Measurements from ENCODE around the gene P2RY2.

The P2RY2 gene

GRCh38 chr11:73243093-73243485 lies 25.0 kb downstream of the P2RY2 start:
- Histone ChIP-seq H3K9ac (ENCODE audit: low read length) (peak overlapping the region; percentile 59), H3K4me2 (ENCODE audit: low read length) (peak overlapping the region; percentile 80), H3K27ac (ENCODE audit: low read length) (no peak overlapping the region)

DNA sequence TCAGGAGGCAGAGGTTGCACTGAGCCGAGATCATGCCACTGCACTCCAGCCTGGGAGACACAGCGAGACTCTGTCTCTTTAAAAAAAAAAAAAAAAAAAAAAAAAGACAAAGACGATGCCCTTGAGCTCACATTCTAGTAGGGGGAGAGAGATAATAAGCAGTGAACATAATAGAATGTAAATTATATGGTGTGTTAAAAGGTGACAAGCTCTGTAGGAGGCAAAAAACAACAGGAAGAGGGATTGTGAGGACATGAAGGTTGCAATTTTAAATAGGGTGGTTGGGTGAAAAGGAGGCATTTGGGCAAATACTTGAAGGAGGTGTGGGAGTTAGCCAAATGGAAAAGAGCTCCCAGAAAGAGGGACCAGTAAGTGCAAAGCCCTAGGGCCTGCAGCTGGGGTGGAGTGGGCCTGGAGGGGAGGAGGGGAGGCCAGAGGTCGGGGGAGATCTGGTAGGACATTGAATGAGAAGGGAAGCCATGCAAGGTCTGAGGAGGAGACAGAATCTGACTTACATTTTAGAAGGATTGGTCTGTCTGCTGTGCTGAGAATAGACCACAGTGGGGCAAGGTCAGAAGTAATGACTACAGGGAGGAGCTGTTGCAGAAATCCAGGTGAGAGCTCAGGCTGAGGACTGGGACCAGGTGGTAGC lies 26.6 kb downstream of the P2RY2 start:
- no peak overlapping the region for H3K4me3 ChIP-seq (ENCODE audit: low read length)
- H3K27me3 ChIP-seq (ENCODE audit: low read depth, low read length), result 0 out of 2 replicates have a peak, but pooled peaks cover 7% of the 10 kb centered on the region
- no peak overlapping the region for H3K27ac ChIP-seq (ENCODE audit: low read length)
- peaks cover 24% of the 10 kb centered on the region for H3K4me1 ChIP-seq (ENCODE audit: low read length)
- no peaks in the 10 kb centered on the region for H4K20me1 ChIP-seq (ENCODE audit: insufficient read depth, low read length)
- no peaks in the 10 kb centered on the region for H3K79me2 ChIP-seq (ENCODE audit: low read length)
- H3K9ac ChIP-seq (ENCODE audit: low read length), result no peak overlapping the region
- TF ChIP-seq EZH2phosphoT487 (IDR thresholded peaks at IDR 0.05; ENCODE audit: low read depth), result no peak
- TF ChIP-seq CTCF (IDR thresholded peaks at IDR 0.05; ENCODE audit: low read depth, low read length), result no peak
- no peak overlapping the region for H3K4me2 ChIP-seq (ENCODE audit: low read length)
- H2AFZ ChIP-seq (ENCODE audit: low read depth, low read length), result no peak overlapping the region
- no peaks in the 10 kb centered on the region for H3K36me3 ChIP-seq (replicated peaks; ENCODE audit: low read depth, low read length)
- H3K9me3 ChIP-seq (ENCODE audit: insufficient read depth, low read length), result no peaks in the 10 kb centered on the region

More at GRCh38 chr11:73243093-73243485, 25.0 kb downstream of the P2RY2 start:
- Histone ChIP-seq H3K4me1 (ENCODE audit: low read length) (peaks cover 18% of the 10 kb centered on the region), H3K79me2 (ENCODE audit: low read length) (no peaks in the 10 kb centered on the region), H3K4me3 (ENCODE audit: low read length) (peak overlapping the region; percentile 70), H3K36me3 (replicated peaks; ENCODE audit: low read depth, low read length) (no peaks in the 10 kb centered on the region), H3K9me3 (ENCODE audit: insufficient read depth, low read length) (no peaks in the 10 kb centered on the region), H4K20me1 (ENCODE audit: insufficient read depth, low read length) (no peaks in the 10 kb centered on the region), H2AFZ (ENCODE audit: low read depth, low read length) (peak overlapping the region; percentile 86), H3K27me3 (ENCODE audit: low read depth, low read length) (0 out of 2 replicates have a peak, but pooled peaks cover 7% of the 10 kb centered on the region)
- TF ChIP-seq CTCF (IDR thresholded peaks at IDR 0.05; ENCODE audit: low read depth, low read length) (no peak), EZH2phosphoT487 (IDR thresholded peaks at IDR 0.05; ENCODE audit: low read depth) (no peak)

DNA sequence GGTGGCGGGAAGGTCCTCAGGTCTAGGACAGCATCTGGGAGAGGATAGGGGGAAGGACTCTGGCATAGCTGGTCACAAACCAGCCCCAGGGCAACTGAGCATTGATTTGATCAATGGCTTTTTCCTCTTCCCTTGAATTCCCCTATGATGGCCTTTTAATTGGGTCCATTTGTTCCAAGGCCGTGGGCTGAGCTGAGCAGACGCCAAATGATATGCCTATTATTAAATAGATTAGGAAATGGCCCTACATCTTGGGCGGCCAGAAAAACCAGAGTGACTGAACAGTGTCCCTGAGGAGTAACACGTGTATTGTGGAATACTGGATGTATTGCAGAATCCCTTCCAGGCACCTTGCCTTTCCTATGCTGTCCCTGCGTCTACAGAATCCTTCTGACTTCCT lies 27.4 kb downstream of the P2RY2 start:
- H3K27me3 ChIP-seq (ENCODE audit: low read depth, low read length), result 0 out of 2 replicates have a peak, but pooled peaks cover 7% of the 10 kb centered on the region
- no peak overlapping the region for H3K9ac ChIP-seq (ENCODE audit: low read length)
- no peak overlapping the region for H3K27ac ChIP-seq (ENCODE audit: low read length)
- TF ChIP-seq CTCF (IDR thresholded peaks at IDR 0.05; ENCODE audit: low read depth, low read length) (no peak), EZH2phosphoT487 (IDR thresholded peaks at IDR 0.05; ENCODE audit: low read depth) (no peak)
- no peak overlapping the region for H2AFZ ChIP-seq (ENCODE audit: low read depth, low read length)
- no peak overlapping the region for H3K4me3 ChIP-seq (ENCODE audit: low read length)
- H3K79me2 ChIP-seq (ENCODE audit: low read length), result no peaks in the 10 kb centered on the region
- H3K36me3 ChIP-seq (replicated peaks; ENCODE audit: low read depth, low read length), result no peaks in the 10 kb centered on the region
- H3K9me3 ChIP-seq (ENCODE audit: insufficient read depth, low read length), result no peaks in the 10 kb centered on the region
- no peaks in the 10 kb centered on the region for H4K20me1 ChIP-seq (ENCODE audit: insufficient read depth, low read length)
- H3K4me1 ChIP-seq (ENCODE audit: low read length), result peaks cover 32% of the 10 kb centered on the region
- H3K4me2 ChIP-seq (ENCODE audit: low read length), result no peak overlapping the region

DNA sequence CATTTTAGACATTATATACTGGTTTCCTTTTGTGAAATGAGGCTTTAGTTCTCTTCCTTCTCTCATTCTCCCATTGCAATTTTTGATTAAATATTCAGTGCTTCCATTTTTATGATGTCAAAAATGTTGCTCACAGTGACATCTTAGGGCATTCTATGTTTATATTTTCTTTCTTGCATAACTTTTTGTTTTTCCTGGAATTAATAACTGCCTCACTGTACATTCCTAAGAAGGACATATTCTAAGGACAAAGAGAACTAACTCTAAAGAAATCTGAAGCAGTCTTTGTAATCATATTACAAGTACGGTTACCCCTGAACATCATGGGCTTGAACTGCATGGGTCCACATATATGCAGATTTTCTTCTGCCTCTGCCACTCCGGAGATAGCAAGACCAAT lies 28.2 kb downstream of the P2RY2 start:
- Histone ChIP-seq H3K36me3 (replicated peaks; ENCODE audit: low read depth, low read length) (no peaks in the 10 kb centered on the region), H3K4me2 (ENCODE audit: low read length) (no peak overlapping the region), H3K4me1 (ENCODE audit: low read length) (peaks cover 34% of the 10 kb centered on the region), H3K27me3 (ENCODE audit: low read depth, low read length) (0 out of 2 replicates have a peak, but pooled peaks cover 4% of the 10 kb centered on the region), H2AFZ (ENCODE audit: low read depth, low read length) (no peak overlapping the region), H3K79me2 (ENCODE audit: low read length) (no peaks in the 10 kb centered on the region), H3K9ac (ENCODE audit: low read length) (no peak overlapping the region), H3K9me3 (ENCODE audit: insufficient read depth, low read length) (no peaks in the 10 kb centered on the region), H3K4me3 (ENCODE audit: low read length) (no peak overlapping the region), H4K20me1 (ENCODE audit: insufficient read depth, low read length) (no peaks in the 10 kb centered on the region), H3K27ac (ENCODE audit: low read length) (no peak overlapping the region)
- TF ChIP-seq CTCF (IDR thresholded peaks at IDR 0.05; ENCODE audit: low read depth, low read length) (no peak), EZH2phosphoT487 (IDR thresholded peaks at IDR 0.05; ENCODE audit: low read depth) (no peak)
